ENCODE results near the gene IKBKE.

DNA sequence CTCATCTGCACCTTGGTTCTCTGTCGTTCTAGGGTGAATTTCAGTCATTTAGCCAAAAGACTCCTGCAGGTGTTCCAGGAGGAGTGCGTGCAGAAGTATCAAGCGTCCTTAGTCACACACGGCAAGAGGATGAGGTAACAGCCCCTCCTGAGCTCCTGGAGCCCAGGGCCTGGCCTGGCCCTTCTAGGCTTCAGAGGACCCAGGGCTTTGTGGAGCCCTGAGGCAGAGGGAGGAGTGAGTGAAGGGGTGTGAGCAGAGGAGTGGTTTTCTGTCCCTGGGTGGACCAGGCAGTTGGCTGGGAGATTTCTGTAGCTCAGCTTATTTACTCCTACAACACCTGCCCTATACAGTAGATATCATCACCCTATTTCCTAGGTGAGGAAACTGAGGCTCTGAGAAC is 21.3 kb downstream of the IKBKE start:
- no peak for TF ChIP-seq EP300 (conservative IDR thresholded peaks at IDR 0.05; ENCODE audit: poor library complexity, severe bottlenecking)
- no peak for TF ChIP-seq POLR2AphosphoS5 (IDR thresholded peaks at IDR 0.05)
- no peak for TF ChIP-seq CTCF (IDR thresholded peaks at IDR 0.05; ENCODE audit: poor library complexity, severe bottlenecking)
- TF ChIP-seq, protein P1, sequence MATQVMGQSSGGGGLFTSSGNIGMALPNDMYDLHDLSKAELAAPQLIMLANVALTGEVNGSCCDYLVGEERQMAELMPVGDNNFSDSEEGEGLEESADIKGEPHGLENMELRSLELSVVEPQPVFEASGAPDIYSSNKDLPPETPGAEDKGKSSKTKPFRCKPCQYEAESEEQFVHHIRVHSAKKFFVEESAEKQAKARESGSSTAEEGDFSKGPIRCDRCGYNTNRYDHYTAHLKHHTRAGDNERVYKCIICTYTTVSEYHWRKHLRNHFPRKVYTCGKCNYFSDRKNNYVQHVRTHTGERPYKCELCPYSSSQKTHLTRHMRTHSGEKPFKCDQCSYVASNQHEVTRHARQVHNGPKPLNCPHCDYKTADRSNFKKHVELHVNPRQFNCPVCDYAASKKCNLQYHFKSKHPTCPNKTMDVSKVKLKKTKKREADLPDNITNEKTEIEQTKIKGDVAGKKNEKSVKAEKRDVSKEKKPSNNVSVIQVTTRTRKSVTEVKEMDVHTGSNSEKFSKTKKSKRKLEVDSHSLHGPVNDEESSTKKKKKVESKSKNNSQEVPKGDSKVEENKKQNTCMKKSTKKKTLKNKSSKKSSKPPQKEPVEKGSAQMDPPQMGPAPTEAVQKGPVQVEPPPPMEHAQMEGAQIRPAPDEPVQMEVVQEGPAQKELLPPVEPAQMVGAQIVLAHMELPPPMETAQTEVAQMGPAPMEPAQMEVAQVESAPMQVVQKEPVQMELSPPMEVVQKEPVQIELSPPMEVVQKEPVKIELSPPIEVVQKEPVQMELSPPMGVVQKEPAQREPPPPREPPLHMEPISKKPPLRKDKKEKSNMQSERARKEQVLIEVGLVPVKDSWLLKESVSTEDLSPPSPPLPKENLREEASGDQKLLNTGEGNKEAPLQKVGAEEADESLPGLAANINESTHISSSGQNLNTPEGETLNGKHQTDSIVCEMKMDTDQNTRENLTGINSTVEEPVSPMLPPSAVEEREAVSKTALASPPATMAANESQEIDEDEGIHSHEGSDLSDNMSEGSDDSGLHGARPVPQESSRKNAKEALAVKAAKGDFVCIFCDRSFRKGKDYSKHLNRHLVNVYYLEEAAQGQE (IDR thresholded peaks at IDR 0.05; ENCODE audit: borderline replicate concordance) = no peak
